HCT116 (cell line): ENCODE measurements around the gene BEND6.

Source experiments
- CEBPB ChIP-seq: IDR thresholded peaks from 2 replicates; pipeline ENCODE4 v1.6.1; 2012; ENCODE audit warnings: low read depth
- ELF1 ChIP-seq: IDR thresholded peaks from 2 replicates; pipeline ENCODE4 v1.6.1; 2012; ENCODE audit warnings: low read depth, borderline replicate concordance
- EZH2 ChIP-seq: fragments of 200-600 bp; sonication (generic); IDR thresholded peaks from 2 replicates; pipeline ENCODE4 v1.6.1; 2017; ENCODE audit warnings: antibody characterized with exemption, mixed run types
- EZH2phosphoT487 ChIP-seq: fragments of 200-600 bp; IDR thresholded peaks from 2 replicates; pipeline ENCODE4 v1.6.1; 2018; ENCODE audit warnings: antibody characterized with exemption, borderline replicate concordance
- JUND ChIP-seq: IDR thresholded peaks from 2 replicates; pipeline ENCODE4 v1.6.1; 2012
- POLR2A ChIP-seq: IDR thresholded peaks from 2 replicates; pipeline ENCODE4 v1.7.0; 2011; ENCODE audit warnings: borderline replicate concordance; ENCODE audit not compliant: insufficient read depth, insufficient read length; ENCODE audit errors: extremely low read depth
- POLR2AphosphoS5 ChIP-seq: IDR thresholded peaks from 2 replicates; pipeline ENCODE4 v1.6.1; 2011; ENCODE audit warnings: mild to moderate bottlenecking, low read depth, low read length, moderate library complexity
- SP1 ChIP-seq: IDR thresholded peaks from 2 replicates; pipeline ENCODE4 v1.6.1; 2012; ENCODE audit warnings: low read depth
- YY1 ChIP-seq: IDR thresholded peaks from 2 replicates; pipeline ENCODE4 v1.6.1; 2011; ENCODE audit warnings: low read length, low read depth, moderate library complexity, mild to moderate bottlenecking; ENCODE audit not compliant: insufficient replicate concordance; ENCODE audit errors: extremely low read depth
- ZNF274 ChIP-seq: fragments of 200-500 bp; sonication (Bioruptor generic); IDR thresholded peaks from 2 replicates; pipeline ENCODE4 v1.6.1; 2014; ENCODE audit warnings: mild to moderate bottlenecking, low read depth, low read length, inconsistent platforms
- TF ChIP-seq, protein P1 (sequence below), 3 experiments: fragments of 200-600 bp in 1 of 3; sonication (generic) in 1 of 3; IDR thresholded peaks in 2 of 3; conservative IDR thresholded peaks in 1 of 3; 2 replicates each; pipeline ENCODE4 v1.5.1; 2012 to 2017; ENCODE audit warnings: low read depth in 2 of 3, low read length in 2 of 3, antibody characterized with exemption in 1 of 3, borderline replicate concordance in 1 of 3, control low read depth in 1 of 3, mild to moderate bottlenecking in 1 of 3, mixed read lengths in 1 of 3, mixed run types in 1 of 3, moderate library complexity in 1 of 3; ENCODE audit not compliant: insufficient read depth in 1 of 3
- TF ChIP-seq, protein P2 (sequence below): IDR thresholded peaks from 2 replicates; pipeline ENCODE4 v1.6.1; 2012; ENCODE audit warnings: low read depth
- TF ChIP-seq, protein P3 (sequence below): IDR thresholded peaks from 2 replicates; pipeline ENCODE4 v1.6.1; 2012

DNA sequence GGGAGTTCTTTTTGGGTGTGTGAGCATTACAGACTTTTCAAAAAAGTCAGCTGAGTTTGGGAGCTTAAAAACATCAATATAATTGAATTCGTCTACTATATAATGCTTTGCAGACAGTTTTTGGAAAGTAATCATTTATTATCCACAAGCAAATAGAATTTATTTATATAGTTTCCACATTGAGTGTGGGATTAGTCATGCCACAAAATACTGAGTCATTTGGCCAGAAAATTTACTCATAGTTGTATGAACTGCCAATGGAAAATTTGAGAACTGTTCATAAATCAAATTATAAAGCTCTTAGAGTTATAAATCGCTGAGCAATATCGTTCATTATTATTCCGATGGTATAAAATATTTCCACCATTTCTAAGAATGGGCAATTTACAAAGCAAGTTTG is 5.0 kb downstream of the BEND6 start:
- TF ChIP-seq, protein P1, sequence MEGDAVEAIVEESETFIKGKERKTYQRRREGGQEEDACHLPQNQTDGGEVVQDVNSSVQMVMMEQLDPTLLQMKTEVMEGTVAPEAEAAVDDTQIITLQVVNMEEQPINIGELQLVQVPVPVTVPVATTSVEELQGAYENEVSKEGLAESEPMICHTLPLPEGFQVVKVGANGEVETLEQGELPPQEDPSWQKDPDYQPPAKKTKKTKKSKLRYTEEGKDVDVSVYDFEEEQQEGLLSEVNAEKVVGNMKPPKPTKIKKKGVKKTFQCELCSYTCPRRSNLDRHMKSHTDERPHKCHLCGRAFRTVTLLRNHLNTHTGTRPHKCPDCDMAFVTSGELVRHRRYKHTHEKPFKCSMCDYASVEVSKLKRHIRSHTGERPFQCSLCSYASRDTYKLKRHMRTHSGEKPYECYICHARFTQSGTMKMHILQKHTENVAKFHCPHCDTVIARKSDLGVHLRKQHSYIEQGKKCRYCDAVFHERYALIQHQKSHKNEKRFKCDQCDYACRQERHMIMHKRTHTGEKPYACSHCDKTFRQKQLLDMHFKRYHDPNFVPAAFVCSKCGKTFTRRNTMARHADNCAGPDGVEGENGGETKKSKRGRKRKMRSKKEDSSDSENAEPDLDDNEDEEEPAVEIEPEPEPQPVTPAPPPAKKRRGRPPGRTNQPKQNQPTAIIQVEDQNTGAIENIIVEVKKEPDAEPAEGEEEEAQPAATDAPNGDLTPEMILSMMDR (IDR thresholded peaks at IDR 0.05 in 2 of 3, conservative IDR thresholded peaks at IDR 0.05 in 1 of 3; ENCODE audit: borderline replicate concordance in 1 of 3, insufficient read depth in 1 of 3, low read depth in 2 of 3, low read length in 2 of 3) = no peak
- no peak for TF ChIP-seq CEBPB
- peak; percentile 79 for TF ChIP-seq JUND
- TF ChIP-seq POLR2AphosphoS5 = no peak
- peak; percentile 51; the same call in 1 of the 2 replicates for TF ChIP-seq SP1
- TF ChIP-seq, protein P2, sequence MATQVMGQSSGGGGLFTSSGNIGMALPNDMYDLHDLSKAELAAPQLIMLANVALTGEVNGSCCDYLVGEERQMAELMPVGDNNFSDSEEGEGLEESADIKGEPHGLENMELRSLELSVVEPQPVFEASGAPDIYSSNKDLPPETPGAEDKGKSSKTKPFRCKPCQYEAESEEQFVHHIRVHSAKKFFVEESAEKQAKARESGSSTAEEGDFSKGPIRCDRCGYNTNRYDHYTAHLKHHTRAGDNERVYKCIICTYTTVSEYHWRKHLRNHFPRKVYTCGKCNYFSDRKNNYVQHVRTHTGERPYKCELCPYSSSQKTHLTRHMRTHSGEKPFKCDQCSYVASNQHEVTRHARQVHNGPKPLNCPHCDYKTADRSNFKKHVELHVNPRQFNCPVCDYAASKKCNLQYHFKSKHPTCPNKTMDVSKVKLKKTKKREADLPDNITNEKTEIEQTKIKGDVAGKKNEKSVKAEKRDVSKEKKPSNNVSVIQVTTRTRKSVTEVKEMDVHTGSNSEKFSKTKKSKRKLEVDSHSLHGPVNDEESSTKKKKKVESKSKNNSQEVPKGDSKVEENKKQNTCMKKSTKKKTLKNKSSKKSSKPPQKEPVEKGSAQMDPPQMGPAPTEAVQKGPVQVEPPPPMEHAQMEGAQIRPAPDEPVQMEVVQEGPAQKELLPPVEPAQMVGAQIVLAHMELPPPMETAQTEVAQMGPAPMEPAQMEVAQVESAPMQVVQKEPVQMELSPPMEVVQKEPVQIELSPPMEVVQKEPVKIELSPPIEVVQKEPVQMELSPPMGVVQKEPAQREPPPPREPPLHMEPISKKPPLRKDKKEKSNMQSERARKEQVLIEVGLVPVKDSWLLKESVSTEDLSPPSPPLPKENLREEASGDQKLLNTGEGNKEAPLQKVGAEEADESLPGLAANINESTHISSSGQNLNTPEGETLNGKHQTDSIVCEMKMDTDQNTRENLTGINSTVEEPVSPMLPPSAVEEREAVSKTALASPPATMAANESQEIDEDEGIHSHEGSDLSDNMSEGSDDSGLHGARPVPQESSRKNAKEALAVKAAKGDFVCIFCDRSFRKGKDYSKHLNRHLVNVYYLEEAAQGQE = no peak
- no peak for TF ChIP-seq POLR2A
- no peak for TF ChIP-seq EZH2
- TF ChIP-seq, protein P3, sequence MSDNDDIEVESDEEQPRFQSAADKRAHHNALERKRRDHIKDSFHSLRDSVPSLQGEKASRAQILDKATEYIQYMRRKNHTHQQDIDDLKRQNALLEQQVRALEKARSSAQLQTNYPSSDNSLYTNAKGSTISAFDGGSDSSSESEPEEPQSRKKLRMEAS = no peak
- no peak for TF ChIP-seq YY1
- TF ChIP-seq ZNF274 = no peak
- no peak for TF ChIP-seq EZH2phosphoT487
- TF ChIP-seq ELF1 = no peak
